Stimulated activated CD8-positive, alpha-beta memory T cell treated with anti-CD3 and anti-CD28 coated beads, Interleukin-4, amount 100 ng/mL, for 24 hours (primary cell): ENCODE data around the gene IKZF3.
A peak's percentile ranks its signal among the peaks of the same experiment; 100 is the strongest.

Source experiments
- DNase-seq: peaks from one replicate; pipeline ENCODE4 v3.0.0-alpha.2; 2020; ENCODE audit warnings: low read depth

IKZF3 gene

GRCh38 chr17:39814497-39814896 is 49.6 kb downstream of the IKZF3 start:
- DNase-seq: no peak

GRCh38 chr17:39813631-39814030 is 50.5 kb downstream of the IKZF3 start:
- DNase-seq: peak; percentile 38

- no peak for DNase-seq
Observed at GRCh38 chr17:39812466-39812865, 51.6 kb downstream of the IKZF3 start.

GRCh38 chr17:39810939-39811728 is 53.0 kb downstream of the IKZF3 start:
- DNase-seq: no peak

DNA sequence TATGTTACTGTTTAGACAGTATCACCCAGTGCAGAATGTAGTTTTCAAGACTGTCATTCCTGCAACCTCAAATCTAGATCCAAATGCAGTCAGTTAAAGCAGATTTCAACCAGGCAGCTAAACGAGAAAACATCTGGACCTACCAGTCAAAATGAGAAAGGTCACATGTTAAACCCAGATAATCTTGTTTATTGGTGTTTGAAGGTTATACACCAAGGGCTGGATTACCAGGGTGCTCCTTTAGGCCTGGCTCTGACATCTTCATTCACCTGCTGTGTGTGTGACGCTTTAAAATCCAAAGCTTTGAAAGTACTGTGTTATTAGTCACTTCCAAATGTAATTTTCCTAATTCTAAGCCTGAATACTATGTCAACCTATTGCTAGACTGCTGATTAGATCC is 54.9 kb downstream of the IKZF3 start:
- no peak for DNase-seq

DNA sequence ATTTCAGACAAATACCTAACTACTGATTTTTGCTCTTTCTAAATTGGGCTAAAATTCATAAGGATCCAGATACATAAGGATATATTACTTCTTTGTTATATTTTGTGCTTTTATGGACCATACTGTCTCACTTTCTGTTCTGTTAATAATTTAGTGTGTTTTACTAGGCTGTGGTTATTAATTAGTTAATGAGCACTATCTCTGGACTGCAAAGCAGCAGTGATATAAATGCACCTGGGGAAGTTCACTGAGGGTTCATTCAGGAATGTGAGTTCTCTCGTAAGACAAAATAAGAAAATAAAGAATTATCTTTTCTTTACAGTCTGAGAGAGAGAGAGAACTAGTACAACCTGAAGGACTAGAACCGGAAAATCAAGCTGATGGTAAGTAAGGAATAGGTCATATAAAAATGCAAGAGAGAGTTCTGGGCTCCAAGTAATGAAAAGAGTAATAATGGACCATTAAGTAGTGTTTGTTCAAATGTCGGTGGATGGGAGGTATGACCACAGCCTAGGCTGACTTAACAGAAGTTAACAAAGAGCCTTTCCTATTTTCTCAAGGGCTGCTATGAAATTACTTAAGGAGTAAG is 55.6 kb downstream of the IKZF3 start:
- no peak for DNase-seq

DNA sequence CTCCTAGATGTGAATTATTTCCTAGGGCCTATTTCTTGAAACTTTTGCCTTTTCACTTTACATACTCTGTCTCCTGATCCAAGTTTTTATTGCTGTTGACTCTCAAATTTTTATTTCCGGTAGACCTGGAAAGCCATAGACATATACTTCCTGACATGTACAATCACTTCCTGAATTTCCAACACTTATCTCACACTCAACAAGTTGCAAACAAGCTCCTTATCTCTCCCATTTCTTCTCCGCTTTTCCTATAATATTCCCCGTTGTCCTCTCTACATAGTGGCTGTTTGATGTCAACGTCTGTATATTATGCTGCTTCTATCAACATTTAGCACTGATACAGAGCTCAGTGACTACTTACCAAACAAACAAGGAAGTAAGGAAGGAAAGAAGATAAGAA is 59.3 kb downstream of the IKZF3 start:
- no peak for DNase-seq

DNA sequence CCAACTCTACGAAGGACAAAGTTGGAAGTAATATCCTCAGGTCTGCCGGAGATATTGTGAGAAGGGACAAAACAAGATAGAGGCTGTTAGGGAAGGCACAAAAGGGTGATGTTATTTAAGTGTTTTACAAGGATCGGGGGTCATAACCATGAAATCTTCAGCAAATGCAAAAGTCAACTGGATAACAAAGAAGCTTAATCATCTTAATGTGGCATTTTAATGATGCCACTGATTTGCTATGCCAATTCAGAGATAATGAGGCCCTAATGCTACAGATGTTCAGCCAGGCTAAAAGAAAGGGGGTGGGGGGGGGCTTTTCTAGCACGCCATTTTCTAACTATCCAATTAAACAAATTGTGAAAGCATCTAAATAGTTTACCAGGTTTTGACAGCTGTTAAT is 63.1 kb downstream of the IKZF3 start:
- DNase-seq: no peak

DNA sequence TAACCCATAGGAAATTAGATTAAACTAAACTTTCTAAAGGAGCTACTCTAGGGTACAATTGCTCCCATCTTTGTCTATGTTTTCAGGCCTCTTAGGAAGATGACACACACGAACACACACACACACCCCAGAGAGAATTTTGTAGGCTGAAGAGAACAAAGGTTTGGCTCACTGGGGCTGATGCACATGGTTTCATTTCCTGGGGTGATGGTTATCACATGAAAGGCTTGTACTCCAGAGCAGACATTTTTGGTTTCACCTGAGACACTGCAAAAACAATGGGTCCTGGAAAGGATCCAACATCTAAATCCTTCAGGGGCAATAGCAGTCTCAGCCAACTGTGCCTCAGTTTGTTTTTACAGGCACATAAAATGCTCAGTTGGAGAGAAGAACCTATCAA is 63.6 kb downstream of the IKZF3 start:
- DNase-seq: no peak

DNA sequence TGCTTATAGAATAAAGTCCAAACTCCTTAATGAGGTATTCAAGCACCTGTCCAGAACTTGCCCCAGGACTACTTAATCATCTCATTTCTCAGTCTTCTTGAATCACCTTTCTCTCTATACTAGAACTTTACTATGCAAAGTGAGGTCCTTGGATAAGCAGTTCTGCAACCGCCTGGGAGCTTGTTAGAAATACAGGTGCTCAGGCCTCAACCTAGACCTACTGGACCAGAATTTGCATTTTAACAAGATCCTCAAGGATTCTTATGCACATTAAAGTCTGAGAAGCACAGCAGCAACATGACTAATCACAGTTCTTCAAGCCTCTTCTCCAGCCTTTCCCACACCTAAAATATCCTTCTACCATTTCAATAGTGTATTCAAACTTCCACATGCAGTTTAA is 64.7 kb downstream of the IKZF3 start:
- DNase-seq: no peak

DNA sequence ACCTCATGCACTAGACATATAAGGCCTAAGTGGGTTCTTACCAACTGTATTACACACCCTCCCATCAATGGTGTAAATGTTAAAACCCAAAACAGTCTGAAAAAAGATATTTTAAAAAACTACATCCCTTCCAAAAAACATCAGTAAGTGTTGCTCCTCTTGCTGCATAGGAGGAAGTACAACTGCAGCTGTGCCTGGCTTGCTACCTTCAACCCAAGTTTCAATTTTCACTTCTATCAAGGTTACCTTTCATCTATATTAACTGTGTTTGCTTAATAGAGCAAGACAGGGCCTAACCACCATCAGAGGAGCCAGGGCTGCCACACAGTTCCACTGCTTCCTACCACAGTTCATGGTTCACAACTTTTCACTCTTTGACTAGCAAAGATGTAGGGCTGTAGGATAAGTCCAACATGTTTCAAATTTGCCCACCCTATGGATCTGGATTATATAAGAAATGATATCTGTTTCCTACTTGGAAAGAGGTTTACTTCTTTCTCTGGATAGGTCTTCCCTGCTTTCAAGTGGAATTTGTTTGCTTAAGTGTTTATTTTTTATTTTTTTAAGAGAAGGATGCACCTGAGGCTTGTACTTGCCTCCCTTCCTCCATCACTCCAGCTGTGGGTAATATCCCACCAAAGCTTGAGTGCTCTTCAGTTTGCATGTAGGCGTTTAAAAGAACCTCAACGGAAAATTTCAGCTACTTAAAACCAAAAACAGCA is 69.7 kb downstream of the IKZF3 start:
- no peak for DNase-seq

DNA sequence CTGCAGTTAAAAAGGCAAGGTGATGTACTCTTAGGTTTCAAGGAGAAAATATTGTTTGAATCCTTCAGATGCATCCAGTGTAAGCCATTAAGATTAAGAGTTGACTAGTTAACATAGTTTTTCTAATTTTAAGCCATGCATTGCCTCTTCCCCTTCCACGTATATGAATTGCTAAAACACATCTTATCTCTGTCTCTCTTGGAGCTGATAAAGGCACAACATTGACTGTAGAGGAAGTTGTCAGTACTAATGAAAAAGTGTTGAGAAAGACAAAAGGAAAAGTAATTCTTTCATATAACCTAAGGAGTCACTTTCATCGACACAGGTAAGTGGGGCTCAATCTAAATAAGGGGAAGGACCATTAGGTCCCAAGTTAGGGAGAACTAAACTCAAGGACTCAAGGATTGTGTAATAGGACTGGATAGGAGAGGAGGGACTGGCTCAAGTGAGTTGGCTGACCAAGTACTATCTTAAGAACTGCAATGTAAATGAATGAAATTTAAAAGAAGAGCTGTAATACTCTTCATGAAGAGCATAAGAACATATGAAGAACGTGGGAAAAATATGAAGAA is 70.7 kb downstream of the IKZF3 start:
- DNase-seq: no peak

DNA sequence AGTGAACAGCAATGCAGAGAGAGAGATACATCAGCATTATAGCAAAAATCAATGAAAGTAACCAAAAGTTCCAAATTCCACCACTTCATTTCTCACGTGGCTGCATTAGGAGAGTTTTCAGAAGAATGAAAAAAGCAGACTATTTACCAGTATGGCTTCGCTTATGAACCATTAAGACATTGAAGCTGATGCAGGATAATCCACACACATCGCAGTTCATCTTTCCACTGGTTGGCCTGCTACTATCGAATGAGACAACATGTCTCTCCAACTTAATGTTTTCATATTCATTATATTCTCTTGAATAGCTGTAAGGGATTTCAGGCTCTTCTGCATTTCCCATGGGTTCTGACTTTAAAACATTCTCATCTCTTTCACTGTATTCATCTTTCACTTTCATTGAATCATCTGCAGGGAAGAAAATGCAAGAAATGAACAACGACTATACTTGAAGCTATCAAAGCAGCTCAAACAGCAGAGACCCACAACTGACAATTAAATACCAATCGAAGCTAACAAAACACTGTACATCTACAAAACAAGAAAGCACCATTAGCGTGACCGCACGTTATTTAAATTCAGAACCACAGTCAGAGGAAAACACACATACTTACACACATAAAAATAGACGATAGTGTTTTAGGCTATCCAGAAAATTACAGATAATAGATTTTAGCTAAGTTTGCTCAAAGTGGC is 71.4 kb downstream of the IKZF3 start:
- DNase-seq: no peak

DNA sequence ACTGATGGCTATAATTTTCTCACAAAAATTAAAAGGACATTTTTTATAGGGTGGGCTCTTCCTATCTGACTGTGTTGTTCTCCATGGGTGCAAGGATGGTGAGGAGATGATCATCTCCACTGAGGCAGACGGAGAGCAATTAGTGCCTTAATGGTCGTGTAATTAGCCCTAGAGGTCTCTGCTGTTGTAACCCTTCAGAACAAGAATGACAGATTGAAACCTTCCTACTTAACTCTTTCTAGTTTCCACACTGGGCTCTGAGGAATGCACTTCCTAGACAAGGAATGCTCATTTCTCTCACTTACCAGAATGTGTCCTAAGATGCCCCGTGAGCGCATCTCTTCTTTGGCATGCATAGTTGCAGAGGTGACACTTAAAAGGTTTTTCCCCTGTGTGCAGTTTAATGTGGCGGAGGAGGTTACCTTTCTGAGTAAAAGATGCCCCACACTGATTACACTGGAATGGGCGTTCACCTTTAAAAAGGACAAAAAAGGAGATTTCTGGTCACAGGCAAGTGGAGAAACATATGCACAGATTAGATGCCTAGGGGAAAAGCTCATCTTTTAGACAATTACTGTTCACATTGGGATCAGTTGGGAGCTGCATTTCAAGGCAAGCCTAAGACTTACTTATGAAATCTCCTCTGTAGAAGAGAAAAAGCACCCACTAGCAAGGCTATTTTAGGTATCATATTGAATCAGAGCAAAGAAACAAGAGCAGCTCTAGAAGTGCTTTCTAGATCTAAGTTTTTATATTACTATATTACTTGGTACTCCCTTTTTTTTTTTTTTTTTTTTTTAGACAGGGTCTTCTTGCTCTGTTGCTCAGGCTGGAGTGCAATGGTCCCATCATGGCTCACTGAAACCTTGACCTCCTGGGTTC is 72.8 kb downstream of the IKZF3 start:
- no peak for DNase-seq

- DNase-seq: no peak
Observed at GRCh38 chr17:39787743-39788484, 76.2 kb downstream of the IKZF3 start.

DNA sequence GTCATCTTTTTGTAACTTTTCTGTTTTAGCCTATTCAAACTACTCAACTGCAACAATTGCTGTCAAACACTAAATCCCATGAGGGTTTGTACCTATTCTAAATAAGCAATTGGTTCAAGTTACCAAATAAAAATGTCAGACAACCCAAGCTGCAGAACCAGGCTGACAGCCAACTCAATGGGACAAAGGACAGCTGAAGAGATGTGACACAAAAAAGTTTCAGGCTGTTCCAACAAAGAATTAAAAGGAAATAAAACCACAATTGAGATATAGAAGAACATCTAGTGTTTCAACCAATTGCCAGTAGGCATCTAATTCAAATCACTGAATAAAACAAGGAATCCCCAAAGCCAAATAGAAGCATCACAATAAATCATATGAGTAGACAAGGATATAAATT is 77.1 kb downstream of the IKZF3 start:
- no peak for DNase-seq

GRCh38 chr17:39782980-39783379 is 81.1 kb downstream of the IKZF3 start:
- no peak for DNase-seq

- DNase-seq: no peak
Observed at GRCh38 chr17:39782481-39782880, 81.6 kb downstream of the IKZF3 start.

DNA sequence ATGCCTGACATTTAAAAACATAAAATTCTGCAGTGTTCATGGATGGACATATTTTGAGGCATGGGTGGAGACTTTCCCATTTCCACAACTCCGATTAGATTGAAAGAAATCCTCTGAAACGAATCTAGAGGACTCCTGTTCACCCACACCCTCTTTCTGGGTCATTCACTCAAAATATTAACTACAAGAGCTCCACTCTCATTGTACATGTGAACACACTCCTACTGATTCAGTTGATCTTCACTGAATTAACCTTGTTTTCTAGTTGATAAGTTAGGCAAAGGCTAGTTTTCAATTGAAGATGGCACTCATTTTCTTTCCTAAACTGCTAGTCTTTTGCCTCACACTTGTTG is 82.3 kb downstream of the IKZF3 start:
- DNase-seq: no peak

DNA sequence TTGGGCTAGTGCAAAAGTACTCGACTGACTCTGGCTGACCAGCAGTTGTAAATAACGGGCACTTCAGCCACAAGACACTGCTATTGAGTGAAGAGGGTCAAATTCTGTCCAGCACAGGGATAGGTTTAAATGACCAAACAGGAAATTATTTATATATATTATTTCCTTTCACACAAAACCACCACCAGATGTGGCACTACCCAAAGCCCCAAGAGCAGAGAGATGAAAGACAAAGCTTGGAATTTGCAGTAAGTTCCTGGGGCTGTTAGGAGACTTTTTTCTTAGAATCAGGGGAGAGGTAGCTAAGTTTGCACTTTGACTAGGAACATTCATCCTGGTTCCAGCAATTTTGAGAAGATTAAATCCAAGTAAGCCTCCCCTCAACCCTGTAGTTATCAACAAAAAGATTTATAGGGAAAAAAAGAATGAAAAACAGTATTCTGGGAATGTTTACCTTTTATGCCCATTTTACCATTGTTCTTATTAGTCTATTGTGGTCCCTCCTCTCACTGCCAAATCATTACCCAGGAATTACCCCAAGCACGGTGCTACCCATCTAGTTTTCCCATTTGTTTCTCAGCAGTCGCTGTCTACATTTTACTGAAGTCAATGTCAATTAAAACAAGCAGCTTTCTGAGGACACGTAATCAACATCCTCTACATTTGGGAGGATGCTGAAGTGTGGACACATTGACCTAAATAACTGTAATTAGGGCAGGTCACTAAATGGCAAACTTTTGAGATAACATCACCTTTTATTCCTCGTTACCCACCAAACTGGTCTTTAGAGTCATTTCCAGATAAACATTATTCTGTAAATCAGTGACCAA is 82.9 kb downstream of the IKZF3 start:
- DNase-seq: no peak
